Peyer's patch (tissue), 4 donors: ENCODE results near the gene HDAC9.

Source experiments
- CTCF ChIP-seq, 6 experiments: fragments of 450-650 bp in 4 of 6; fragments of 200-600 bp in 2 of 6; sonication (generic) in 1 of 6; IDR thresholded peaks; one replicate each; pipeline ENCODE4 v1.5.1; 2017 to 2019; ENCODE audit warnings: antibody characterized with exemption in 6 of 6, mild to moderate bottlenecking in 3 of 6, moderate library complexity in 1 of 6
- POLR2A ChIP-seq, 2 donors: fragments of 450-650 bp; IDR thresholded peaks; one replicate each; pipeline ENCODE4 v1.5.1; 2017; ENCODE audit warnings: antibody characterized with exemption in 2 of 2, mild to moderate bottlenecking in 2 of 2, moderate library complexity in 2 of 2

GRCh38 chr7:18792871-18793595, 297.5 kb downstream of the HDAC9 start:
- no peak for TF ChIP-seq CTCF (IDR thresholded peaks at IDR 0.05)
- no peak for TF ChIP-seq POLR2A (IDR thresholded peaks at IDR 0.05)
